IPS-15b (cell line): ENCODE measurements around the gene RASGRF2.

Experiments
- H3K27me3 ChIP-seq: one replicate; pipeline ENCODE4 v1.6.1; 2013; ENCODE audit warnings: low read length; ENCODE audit not compliant: control insufficient read depth, insufficient read depth
- H3K36me3 ChIP-seq: one replicate; pipeline ENCODE4 v1.6.1; 2013; ENCODE audit warnings: low read length; ENCODE audit not compliant: control insufficient read depth, insufficient read depth
- H3K4me1 ChIP-seq: one replicate; pipeline ENCODE4 v1.6.1; 2013; ENCODE audit warnings: mild to moderate bottlenecking, low read length; ENCODE audit not compliant: control insufficient read depth, insufficient read depth
- H3K4me3 ChIP-seq: one replicate; pipeline ENCODE4 v1.5.1; 2013; ENCODE audit warnings: low read depth, low read length
- H3K9ac ChIP-seq: one replicate; pipeline ENCODE4 v1.6.1; 2013; ENCODE audit warnings: low read depth, mild to moderate bottlenecking, low read length
- H3K9me3 ChIP-seq: one replicate; pipeline ENCODE4 v1.6.1; 2013; ENCODE audit warnings: mild to moderate bottlenecking, low read length; ENCODE audit not compliant: control insufficient read depth, insufficient read depth

The RASGRF2 gene

DNA sequence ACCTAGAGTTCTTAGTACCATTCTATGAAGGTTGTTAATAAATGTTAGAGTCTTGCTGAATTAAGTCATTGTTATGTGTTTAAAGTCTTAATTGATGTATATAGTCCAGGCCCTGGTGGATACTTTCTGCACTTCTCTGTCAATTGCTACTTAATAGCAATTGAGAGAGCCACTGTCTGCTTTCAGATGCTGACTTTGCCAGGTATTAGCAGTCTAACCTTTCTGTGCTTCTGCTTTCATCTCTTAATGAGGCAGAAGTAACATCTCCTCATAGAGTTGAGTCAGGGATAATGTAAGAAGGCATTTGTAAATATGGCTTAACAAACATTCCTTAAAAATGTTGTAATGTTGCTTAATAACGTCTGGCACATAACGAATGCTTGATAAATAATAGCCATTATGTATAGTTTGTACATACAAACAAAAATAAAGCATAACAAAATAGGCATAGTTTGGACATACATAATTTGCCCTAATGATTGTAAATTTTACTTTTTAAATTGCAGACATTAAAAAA lies 28.3 kb downstream of the RASGRF2 start:
- Histone ChIP-seq H3K9ac (no peak overlapping the region), H3K36me3 (no peaks in the 10 kb centered on the region), H3K27me3 (no peaks in the 10 kb centered on the region), H3K4me1 (peaks cover 7% of the 10 kb centered on the region), H3K9me3 (no peaks in the 10 kb centered on the region), H3K4me3 (no peak overlapping the region)

DNA sequence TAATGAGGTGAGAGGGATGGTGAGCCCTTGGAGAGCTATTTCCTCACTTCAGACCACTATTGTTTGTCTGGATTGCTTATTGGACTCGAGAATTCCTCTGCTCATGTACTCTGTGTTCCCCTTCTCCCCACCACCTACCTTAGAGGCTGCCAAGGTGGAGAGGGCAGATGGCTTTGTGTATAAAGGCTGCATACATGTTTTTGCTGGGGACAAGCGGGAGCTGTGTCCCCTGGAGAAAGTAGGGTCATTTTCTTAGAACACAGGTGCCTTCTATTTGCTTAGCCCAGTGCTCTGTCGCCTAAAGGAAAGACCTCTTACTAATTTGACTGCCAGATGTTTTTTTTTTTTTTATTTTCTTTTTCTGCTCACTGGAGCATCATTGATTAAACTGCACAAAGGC lies 29.7 kb downstream of the RASGRF2 start:
- Histone ChIP-seq H3K9ac (no peak overlapping the region), H3K27me3 (no peaks in the 10 kb centered on the region), H3K9me3 (no peaks in the 10 kb centered on the region), H3K4me1 (peaks cover 7% of the 10 kb centered on the region), H3K36me3 (no peaks in the 10 kb centered on the region), H3K4me3 (no peak overlapping the region)

DNA sequence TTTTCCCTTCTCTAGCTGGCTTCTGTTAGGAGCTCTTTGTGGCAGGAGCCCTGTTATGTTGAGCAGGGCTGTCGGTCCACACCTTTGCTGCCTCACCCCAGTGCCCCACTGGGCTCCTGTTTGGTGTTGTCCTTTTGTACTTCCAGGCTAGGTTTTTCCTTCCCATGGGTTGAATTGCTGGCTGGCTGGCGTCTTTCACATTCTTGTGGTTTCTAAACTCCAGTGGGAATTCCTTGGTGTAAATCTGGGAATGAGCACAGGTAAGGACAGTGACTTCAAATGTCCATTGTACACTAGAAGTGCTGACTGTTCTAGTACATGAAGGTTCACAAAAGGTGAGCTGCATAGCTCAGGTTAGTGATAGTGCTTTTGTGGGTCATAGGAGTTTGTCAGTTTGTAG lies 30.4 kb downstream of the RASGRF2 start:
- H3K4me1 ChIP-seq, result peaks cover 7% of the 10 kb centered on the region
- H3K9me3 ChIP-seq, result no peaks in the 10 kb centered on the region
- no peaks in the 10 kb centered on the region for H3K36me3 ChIP-seq
- no peak overlapping the region for H3K9ac ChIP-seq
- no peak overlapping the region for H3K4me3 ChIP-seq
- no peaks in the 10 kb centered on the region for H3K27me3 ChIP-seq

DNA sequence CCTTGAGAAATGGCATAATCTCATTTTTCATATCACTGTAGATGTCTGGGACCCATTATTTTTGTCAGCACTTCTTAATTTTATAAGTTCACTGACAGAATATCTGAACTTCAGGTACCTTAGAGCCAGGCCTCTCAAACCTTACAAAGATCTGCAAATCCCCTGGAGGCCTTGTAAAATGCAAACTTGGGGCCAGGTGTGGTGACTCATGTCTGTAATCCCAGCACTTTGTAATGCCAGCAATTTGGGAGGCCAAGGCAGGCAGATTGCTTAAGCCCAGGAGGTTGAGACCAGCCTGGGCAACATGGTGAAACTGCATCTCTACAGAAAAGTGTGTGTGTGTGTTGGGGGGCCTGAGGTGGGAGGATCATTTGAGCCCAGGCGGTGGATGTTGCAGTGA lies 30.8 kb downstream of the RASGRF2 start:
- Histone ChIP-seq H3K27me3 (no peaks in the 10 kb centered on the region), H3K4me3 (no peak overlapping the region), H3K4me1 (peaks cover 7% of the 10 kb centered on the region), H3K9me3 (no peaks in the 10 kb centered on the region), H3K36me3 (no peaks in the 10 kb centered on the region), H3K9ac (no peak overlapping the region)

DNA sequence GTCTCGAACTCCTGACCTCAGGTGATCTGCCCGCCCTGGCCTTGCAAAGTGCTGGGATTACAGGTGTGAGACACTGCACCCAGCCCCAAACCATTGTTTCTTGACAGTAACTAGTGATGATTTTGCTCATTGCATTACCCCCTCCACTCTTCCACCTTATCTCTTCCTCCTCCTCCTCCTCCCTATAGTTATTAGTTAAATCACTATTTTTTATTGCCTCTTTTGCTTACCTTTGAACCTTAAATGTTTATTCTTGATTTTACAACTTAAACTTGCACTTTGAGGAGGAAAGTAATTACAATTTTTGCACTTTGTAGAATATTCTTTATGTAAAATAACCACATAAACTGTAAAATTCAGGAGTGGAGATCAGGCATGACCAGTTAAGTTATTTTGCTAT lies 35.7 kb downstream of the RASGRF2 start:
- no peak overlapping the region for H3K4me3 ChIP-seq
- H3K9me3 ChIP-seq, result no peaks in the 10 kb centered on the region
- H3K27me3 ChIP-seq, result no peaks in the 10 kb centered on the region
- no peaks in the 10 kb centered on the region for H3K36me3 ChIP-seq
- H3K4me1 ChIP-seq, result peaks cover 4% of the 10 kb centered on the region
- H3K9ac ChIP-seq, result no peak overlapping the region

DNA sequence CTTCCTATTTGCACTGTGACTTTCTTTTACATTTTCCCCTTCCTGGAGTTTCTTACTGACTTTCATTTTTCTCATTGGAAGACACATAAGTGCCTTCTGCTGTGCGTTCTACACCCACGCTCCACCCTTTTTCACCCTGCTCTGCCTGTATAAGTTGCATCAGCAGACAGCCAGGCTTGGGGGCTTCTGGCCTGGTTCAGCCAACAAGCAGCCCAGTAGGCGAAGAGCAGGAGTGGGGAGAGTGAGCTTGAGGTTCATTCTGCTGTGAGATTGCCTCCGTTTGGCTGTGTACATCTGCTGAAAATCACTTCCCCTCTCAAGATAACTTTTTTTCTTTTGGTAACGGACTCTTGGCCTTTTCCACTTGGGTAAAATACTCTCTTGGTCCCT lies 38.4 kb downstream of the RASGRF2 start:
- H3K4me1 ChIP-seq, result no peaks in the 10 kb centered on the region
- H3K9me3 ChIP-seq, result no peaks in the 10 kb centered on the region
- H3K27me3 ChIP-seq, result no peaks in the 10 kb centered on the region
- no peak overlapping the region for H3K4me3 ChIP-seq
- no peaks in the 10 kb centered on the region for H3K36me3 ChIP-seq
- H3K9ac ChIP-seq, result no peak overlapping the region

DNA sequence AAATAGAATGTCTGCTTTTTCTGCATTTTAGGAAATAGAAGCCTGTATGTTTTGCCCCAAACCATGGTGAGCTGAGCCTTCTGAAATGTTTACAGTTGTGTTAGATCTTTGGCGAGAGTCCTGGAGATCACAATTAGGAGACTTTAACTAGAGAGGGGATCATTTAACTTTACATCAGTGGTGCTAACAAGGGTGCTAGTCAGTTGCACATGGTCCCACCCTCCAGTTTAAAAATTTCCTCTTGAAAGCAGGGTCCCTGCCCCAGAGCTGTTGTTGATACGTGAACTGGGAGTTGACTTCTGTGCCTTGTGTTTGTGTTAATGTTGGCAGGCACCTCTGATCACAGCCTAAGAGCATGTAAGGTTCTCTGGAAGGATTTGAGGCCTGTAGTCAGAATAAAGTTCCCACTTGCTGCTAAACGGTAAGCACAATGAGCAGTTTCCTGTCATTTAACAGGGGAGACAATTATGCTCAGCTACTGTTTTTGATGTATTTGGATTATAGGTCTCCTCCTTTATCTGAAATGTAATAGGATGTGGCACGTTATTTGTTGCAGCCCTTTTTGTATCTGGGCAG lies 43.7 kb downstream of the RASGRF2 start:
- no peaks in the 10 kb centered on the region for H3K9me3 ChIP-seq

DNA sequence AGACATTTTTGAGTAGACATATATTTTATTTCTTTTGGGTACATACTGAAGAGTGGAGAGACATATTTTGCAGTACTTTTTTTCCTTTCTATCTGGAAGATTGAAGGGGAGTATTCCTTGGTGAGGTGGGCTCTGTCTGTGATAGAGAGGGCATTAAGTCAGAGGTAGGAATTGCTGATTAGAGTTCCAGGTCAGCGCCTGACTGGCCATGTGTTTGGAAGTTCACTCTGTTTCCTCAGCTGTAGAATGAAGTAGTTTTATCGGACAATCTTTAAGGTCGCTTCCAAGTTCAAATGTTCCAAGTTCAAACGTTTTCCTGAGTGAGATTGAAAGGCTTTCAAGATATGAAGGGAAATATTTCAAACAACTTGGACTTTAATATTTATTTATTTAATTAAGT lies 45.5 kb downstream of the RASGRF2 start:
- Histone ChIP-seq H3K9me3 (no peaks in the 10 kb centered on the region), H3K36me3 (no peaks in the 10 kb centered on the region), H3K4me1 (no peaks in the 10 kb centered on the region), H3K4me3 (no peak overlapping the region), H3K9ac (no peak overlapping the region), H3K27me3 (no peaks in the 10 kb centered on the region)

More for the DNA sequence above, 43.7 kb downstream of the RASGRF2 start:
- Histone ChIP-seq H3K4me1 (no peaks in the 10 kb centered on the region), H3K4me3 (no peak overlapping the region), H3K36me3 (no peaks in the 10 kb centered on the region), H3K27me3 (no peaks in the 10 kb centered on the region), H3K9ac (no peak overlapping the region)

DNA sequence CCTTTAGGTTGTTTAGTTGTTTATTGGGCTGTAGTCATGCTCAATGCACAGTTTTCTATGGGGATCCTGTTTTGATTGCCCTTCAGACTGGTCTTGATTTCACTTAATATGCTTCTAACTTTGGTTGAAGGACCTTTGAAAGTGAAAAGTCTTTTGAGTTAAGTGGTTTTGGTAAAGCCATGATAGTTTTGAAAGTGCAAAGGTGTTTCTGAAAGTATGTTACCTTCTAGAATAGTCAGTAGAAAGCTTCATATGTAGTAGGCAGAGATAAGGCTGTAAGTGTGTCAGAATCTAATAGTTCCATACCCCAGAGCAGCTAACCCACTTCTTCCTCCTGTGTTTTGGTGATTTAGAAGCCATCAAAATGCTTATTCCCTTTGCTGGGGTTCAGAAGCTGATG lies 46.1 kb downstream of the RASGRF2 start:
- Histone ChIP-seq H3K27me3 (no peaks in the 10 kb centered on the region), H3K4me3 (no peak overlapping the region), H3K9ac (no peak overlapping the region), H3K9me3 (no peaks in the 10 kb centered on the region), H3K36me3 (no peaks in the 10 kb centered on the region), H3K4me1 (no peaks in the 10 kb centered on the region)

DNA sequence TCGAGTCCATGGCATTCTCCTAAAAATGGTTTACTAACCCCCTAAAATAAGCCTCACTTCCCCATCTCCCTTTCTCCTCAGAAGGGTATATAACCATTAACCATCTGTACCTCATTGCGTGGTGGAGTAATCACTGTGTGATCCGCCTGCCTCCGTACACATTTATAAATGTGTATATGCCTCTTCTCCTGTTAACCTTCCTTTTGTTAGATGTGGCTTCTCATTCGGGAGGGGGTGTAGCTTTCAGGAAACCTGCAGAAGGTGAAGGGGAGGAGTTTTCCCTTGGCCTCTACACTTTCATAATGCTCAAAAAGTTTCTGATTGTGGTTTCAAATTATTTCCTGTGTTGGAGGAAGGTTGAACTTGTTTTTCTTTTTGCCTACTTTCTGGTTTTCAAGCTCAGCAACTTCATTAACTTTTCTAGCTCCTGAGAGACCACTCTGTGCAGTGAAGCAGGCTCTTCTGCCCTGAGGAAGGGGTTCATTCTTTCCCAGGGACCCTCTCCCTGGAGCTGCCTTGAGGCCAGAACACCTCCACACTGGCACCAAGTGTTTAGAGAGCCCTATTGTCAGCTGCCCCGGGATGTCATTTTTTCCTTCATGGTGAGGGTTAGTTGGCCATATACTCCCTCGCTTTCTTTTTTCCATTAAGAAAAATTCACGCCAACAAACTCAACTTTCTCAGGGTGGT lies 46.9 kb downstream of the RASGRF2 start:
- Histone ChIP-seq H3K4me1 (no peaks in the 10 kb centered on the region), H3K36me3 (no peaks in the 10 kb centered on the region), H3K9ac (no peak overlapping the region), H3K4me3 (no peak overlapping the region), H3K27me3 (no peaks in the 10 kb centered on the region), H3K9me3 (no peaks in the 10 kb centered on the region)

DNA sequence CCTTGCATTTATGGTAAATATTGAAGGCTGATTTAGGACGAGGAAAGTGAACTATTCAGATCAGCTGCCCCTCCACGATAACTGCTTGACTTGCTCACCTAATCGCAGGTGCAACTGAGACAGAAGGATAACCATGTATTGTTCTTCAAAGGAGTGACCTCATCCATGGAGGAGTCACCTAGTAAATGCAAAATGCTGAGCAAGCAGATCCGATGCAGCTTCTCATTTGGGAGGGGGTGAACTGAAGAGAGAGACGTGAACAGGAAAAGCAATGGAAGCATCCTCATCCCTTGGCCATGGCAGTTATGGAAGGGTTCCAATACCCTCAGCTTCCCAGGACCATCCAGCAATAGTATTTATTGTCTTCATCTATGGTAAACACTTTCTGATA lies 47.5 kb downstream of the RASGRF2 start:
- Histone ChIP-seq H3K9me3 (no peaks in the 10 kb centered on the region), H3K27me3 (no peaks in the 10 kb centered on the region), H3K4me3 (no peak overlapping the region), H3K9ac (no peak overlapping the region), H3K4me1 (no peaks in the 10 kb centered on the region), H3K36me3 (no peaks in the 10 kb centered on the region)

DNA sequence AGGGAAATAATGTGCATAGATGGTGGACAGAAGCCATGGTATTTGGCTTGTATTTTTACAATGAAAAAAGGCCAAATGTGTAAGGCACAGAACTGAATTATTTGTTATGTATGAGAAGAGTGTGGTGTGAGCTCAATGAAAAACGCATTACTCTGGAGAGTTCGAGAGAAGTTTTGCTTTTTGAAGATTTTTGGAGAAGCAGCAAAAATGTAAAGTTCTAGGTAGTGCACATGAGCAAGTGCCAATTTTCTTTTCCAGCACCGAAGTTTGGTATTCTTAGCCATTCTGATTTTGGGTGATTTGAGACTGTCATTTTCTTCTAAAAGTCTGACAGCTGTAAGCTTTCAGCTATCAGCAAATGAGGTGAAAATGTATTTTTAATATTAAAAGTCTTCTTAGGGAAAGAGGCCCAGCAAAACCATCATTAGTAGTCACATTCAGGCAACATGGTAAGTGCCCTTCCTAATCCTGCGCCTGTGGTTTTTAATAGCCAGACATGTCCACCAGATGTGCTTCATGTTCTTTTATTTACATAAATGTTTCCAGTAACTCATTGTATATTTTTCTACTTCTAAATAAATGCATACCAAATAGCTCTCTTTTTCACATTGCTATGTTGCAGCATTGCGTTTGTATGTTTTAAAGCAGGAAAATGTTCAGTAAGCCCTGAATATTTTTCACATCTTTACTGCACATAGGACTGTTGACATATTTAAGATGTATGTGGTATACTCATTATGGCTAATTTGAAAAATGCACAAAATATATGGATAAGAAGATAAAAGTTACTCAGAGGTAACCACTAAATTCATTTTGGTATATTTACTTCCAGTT lies 50.4 kb downstream of the RASGRF2 start:
- Histone ChIP-seq H3K9ac (no peak overlapping the region), H3K27me3 (no peaks in the 10 kb centered on the region), H3K4me3 (no peak overlapping the region), H3K4me1 (no peaks in the 10 kb centered on the region), H3K9me3 (no peaks in the 10 kb centered on the region), H3K36me3 (no peaks in the 10 kb centered on the region)
